Kidney (tissue), 14 donors: Measurements from ENCODE around the gene PEX10. TPM values are rescaled to one million over a fixed set of nuclear protein-coding genes. Genes with fewer than 3 reads are reported as not detected.

ENCODE experiments used
- DNase-seq, 5 donors: peaks; one replicate each; pipeline ENCODE4 v3.0.0-alpha.2; 2013 to 2020
- FAIRE-seq: peaks from 2 replicates; lab custom pipeline; 2012; peaks lifted over from hg19 to GRCh38; lab: Jason Lieb, UNC
- H3K27ac ChIP-seq, 2 donors: one replicate each; pipeline ENCODE4 v1.7.0; 2013; ENCODE audit warnings: low read depth in 2 of 2, low read length in 2 of 2, inconsistent platforms in 1 of 2
- H3K27me3 ChIP-seq: one replicate; pipeline ENCODE4 v1.7.1; 2013; ENCODE audit warnings: low read length, inconsistent platforms; ENCODE audit not compliant: control insufficient read depth, insufficient read depth
- H3K36me3 ChIP-seq, 3 donors: one replicate each; pipeline versions ENCODE4 v1.7.0 to v1.7.1; 2013; ENCODE audit warnings: low read length in 3 of 3, control low read depth in 1 of 3, inconsistent platforms in 1 of 3; ENCODE audit not compliant: insufficient read depth in 3 of 3, control insufficient read depth in 2 of 3
- H3K4me1 ChIP-seq, 3 donors: one replicate each; pipeline versions ENCODE4 v1.7.0 to v1.7.1; 2013; ENCODE audit warnings: low read length in 3 of 3, inconsistent platforms in 1 of 3, low read depth in 1 of 3; ENCODE audit not compliant: control insufficient read depth in 2 of 3, insufficient read depth in 2 of 3
- H3K4me3 ChIP-seq, 3 donors: one replicate each; pipeline versions ENCODE4 v1.7.0 to v1.8.1; 2013; ENCODE audit warnings: low read length in 3 of 3, control low read depth in 1 of 3, inconsistent platforms in 1 of 3
- H3K9ac ChIP-seq, 3 donors: one replicate each; pipeline versions ENCODE4 v1.7.0 to v1.7.1; 2013; ENCODE audit warnings: low read length in 3 of 3, control low read depth in 1 of 3, inconsistent platforms in 1 of 3
- H3K9me3 ChIP-seq, 3 donors: one replicate each; pipeline versions ENCODE4 v1.7.0 to v1.7.1; 2013; ENCODE audit warnings: low read length in 3 of 3, control low read depth in 1 of 3, inconsistent platforms in 1 of 3; ENCODE audit not compliant: control insufficient read depth in 2 of 3, insufficient read depth in 1 of 3
- intact Hi-C: fragments of 100-400 bp; cut with DNase I; formaldehyde crosslinking; loops from one replicate; pipeline ENCODE4 v1.11.1; 2022
- polyA plus RNA-seq: library from polyadenylated mRNA; stranded (reverse); fragments of 350-450 nt; fragmentation: Illumina TruSeq; extraction: RNeasy Lipid Tissue Mini Kit (QIAGEN cat#74804); gene quantifications from one replicate; pipeline ENCODE4 v1.2.3, GENCODE V29; 2014; ENCODE audit warnings: low read depth, low replicate concordance; ENCODE audit not compliant: insufficient read depth
- total RNA-seq: library from RNA; stranded (reverse); fragmentation: NEBNext Ultra II Directional; extraction: Animal tissue kit (Norgen Biotek cat#: 25700); gene quantifications from one replicate; pipeline ENCODE4 v1.2.1, GENCODE V29; 2021
- TF ChIP-seq, protein P1 (sequence below): IDR thresholded peaks from 3 replicates; pipeline ENCODE4 v1.5.1; 2012; ENCODE audit warnings: mild to moderate bottlenecking, moderate library complexity, borderline replicate concordance; ENCODE audit not compliant: insufficient read depth; ENCODE audit errors: extremely low read depth
- donor health status: control.
- donor health status: control.
- donor health status: control.
- donor health status: control.
- donor health status: control.
- donor health status: DM: yes; HTN: yes; CAD: no.
- donor health status: Normal renal cell carcinoma (clear cell type).

Gene PEX10
- total and polyA plus RNA-seq, 2 donors from 2014 or later: 25.6 to 26.8 TPM

DNA sequence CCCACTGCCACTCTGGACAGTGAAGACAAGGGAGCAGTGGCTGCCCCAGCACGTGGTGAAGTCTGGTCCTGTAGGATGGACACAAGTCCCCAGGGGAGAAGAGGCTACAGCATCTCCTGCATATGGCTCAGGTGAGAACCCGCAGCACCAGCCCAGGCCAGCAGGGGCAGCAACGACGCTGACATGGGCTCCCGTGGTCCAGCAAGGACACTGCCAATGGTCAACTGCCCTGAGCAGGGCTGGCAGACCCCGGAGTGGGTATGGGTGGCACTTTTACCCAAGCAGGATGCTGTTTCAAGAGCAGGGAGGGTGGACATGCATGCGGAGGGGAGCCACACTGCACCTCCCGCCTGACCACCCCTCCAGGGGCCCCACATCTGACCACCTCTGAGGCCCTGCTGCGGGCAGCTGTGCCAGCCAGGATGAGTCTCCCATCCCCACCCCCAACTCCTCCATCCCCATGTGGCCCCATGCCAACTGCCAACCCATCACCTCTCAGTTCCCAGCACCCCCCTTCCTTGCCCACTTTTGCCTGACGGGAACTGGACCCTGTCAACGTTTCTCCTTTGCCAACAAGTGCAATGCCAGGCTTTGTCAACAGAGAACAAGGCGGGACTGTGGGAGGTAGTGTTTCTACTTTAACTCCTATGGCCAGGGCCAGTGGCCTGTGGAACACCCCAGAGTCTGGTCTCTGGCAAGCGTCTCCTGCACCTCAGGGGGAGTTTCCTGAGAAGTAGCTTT lies 29.6 kb downstream of the PEX10 start:
- TF ChIP-seq, protein P1, sequence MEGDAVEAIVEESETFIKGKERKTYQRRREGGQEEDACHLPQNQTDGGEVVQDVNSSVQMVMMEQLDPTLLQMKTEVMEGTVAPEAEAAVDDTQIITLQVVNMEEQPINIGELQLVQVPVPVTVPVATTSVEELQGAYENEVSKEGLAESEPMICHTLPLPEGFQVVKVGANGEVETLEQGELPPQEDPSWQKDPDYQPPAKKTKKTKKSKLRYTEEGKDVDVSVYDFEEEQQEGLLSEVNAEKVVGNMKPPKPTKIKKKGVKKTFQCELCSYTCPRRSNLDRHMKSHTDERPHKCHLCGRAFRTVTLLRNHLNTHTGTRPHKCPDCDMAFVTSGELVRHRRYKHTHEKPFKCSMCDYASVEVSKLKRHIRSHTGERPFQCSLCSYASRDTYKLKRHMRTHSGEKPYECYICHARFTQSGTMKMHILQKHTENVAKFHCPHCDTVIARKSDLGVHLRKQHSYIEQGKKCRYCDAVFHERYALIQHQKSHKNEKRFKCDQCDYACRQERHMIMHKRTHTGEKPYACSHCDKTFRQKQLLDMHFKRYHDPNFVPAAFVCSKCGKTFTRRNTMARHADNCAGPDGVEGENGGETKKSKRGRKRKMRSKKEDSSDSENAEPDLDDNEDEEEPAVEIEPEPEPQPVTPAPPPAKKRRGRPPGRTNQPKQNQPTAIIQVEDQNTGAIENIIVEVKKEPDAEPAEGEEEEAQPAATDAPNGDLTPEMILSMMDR: peak; percentile 36
- Histone ChIP-seq H3K9me3 (no peaks in the 10 kb centered on the region), H3K36me3 (peaks cover 0 to 5% (median 2%) of the 10 kb centered on the region in 3 donors), H3K9ac (no peak overlapping the region), H3K4me3 (no peak overlapping the region), H3K4me1 (peaks cover 0 to 3% (median 0%) of the 10 kb centered on the region in 3 donors), H3K27ac (no peak overlapping the region), H3K27me3 (no peaks in the 10 kb centered on the region)
- intact Hi-C loops: loop anchor here (5.0 kb wide), 1 partner anchor 185 kb away; no protein-coding TSS in a partner anchor
- peak; percentile 32 to 82 (median 58) for DNase-seq
- no peak for FAIRE-seq

DNA sequence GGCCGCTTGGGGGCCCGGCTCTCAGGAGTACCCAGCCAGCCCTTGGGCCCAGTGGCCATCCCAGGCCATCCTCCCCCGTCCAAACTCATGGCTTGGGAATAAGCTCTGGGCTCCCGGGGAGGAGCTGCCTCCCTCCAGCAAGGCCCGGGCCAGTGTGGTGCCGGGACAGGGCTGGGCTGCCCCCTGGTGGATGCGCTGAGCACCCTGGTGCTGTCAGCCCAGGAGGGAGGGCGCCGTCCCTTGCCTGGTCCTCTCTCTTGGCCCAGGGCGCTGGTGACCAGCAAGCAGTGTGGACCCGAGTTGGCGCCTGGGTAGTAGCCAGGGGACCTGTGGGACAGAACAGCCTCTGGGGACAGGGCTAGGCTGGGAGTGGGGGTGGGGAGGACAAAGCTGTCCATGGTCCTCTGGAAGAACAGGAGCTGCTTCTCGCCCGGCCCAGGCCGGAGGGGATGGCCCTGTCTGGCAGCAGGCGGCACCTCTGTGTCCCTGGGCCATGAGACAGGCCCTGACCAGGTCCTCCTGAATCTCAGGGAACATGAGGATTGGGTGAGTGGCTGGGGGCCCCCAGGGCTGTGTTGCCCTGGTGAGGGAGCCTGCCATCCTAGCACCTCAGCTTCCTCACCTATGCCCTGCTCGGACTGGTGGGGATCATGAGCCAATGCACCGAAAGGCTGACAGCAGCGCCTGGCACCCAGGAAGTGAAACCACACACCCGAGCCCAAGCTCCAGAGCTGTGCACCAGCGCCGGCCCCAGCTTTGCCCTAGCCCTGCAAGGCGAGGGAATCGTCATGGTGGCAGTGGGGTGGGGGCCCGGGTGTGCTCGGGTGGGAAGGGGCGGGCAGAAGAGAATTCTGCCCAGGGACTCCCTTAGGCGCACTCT lies 30.4 kb downstream of the PEX10 start:
- intact Hi-C loops: loop anchor here (5.0 kb wide), 1 partner anchor 185 kb away; no protein-coding TSS in a partner anchor
- no peak for FAIRE-seq
- Histone ChIP-seq H3K36me3 (no peaks in the 10 kb centered on the region), H3K27ac (no peak overlapping the region), H3K9ac (no peak overlapping the region), H3K9me3 (no peaks in the 10 kb centered on the region), H3K27me3 (no peaks in the 10 kb centered on the region), H3K4me1 (peaks cover 0 to 3% (median 0%) of the 10 kb centered on the region in 3 donors), H3K4me3 (no peak overlapping the region)
- DNase-seq: peak; percentile 81 to 95 (median 87)
- TF ChIP-seq, protein P1: peak; percentile 84

DNA sequence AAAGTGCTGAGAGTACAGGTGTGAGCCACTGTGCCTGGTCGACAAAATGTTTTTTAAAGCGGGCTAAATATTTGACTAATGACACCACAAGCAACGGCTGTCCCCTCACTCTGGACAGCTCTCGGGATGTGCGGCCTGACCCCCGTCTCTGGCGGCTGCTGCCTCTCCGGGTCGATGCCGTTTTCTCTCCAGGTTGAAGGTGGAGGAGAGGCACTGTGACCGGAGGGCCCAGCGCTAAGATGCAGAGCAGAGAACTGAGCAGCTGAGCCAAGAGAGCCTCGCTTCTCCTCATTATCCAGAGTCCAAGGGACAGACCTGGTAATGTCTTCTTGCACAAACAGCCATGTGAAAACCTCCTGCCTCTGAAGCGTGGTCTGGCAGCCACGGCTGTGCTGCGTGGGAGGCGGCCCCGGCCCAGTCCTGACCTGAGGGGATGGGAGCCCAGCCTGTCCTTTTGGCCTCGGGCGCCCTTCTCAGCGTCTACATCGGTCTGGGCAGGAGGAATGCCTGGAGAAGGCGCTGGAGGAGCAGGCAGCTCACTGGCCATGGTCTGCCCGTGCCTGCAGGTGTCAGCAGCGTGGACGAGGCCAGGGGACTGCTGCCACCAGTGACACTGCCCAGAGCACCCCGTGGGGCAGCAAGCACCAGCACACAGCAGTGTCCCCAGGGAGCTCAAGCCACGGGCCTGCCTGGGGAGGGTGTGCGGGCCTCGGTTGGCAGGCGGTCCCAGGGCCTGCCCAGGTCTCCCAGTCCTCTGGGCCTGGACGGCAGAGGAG lies 31.4 kb downstream of the PEX10 start:
- intact Hi-C loops: loop anchor here (5.0 kb wide), 1 partner anchor 184 kb away; no protein-coding TSS in a partner anchor
- H3K9ac ChIP-seq: no peak overlapping the region
- DNase-seq (peak in 3 of 5 donors; percentile 17 to 64 (median 31)), FAIRE-seq (no peak)
- no peak overlapping the region for H3K4me3 ChIP-seq
- H3K36me3 ChIP-seq: no peaks in the 10 kb centered on the region
- H3K27me3 ChIP-seq: no peaks in the 10 kb centered on the region
- no peaks in the 10 kb centered on the region for H3K9me3 ChIP-seq
- TF ChIP-seq, protein P1: no peak
- H3K4me1 ChIP-seq: peaks cover 0 to 3% (median 0%) of the 10 kb centered on the region in 3 donors
- no peak overlapping the region for H3K27ac ChIP-seq
